Measurements from ENCODE around the gene LRRC31.

Gene LRRC31

GRCh38 chr3:169836078-169836941, 33.4 kb downstream of the LRRC31 start:
- peak; percentile 53 for DNase-seq (ENCODE audit: low read depth)
- TF ChIP-seq CTCF (IDR thresholded peaks at IDR 0.05; ENCODE audit: low read depth, low read length, missing control alignments), result no peak
- H3K4me3 ChIP-seq (ENCODE audit: low read depth, low read length), result no peak overlapping the region

- no peak for TF ChIP-seq CTCF (IDR thresholded peaks at IDR 0.05; ENCODE audit: low read depth, low read length, missing control alignments)
- no peak overlapping the region for H3K4me3 ChIP-seq (ENCODE audit: low read depth, low read length)
- DNase-seq (ENCODE audit: low read depth), result no peak
Measured at GRCh38 chr3:169835533-169835932, 34.2 kb downstream of the LRRC31 start.

- H3K4me3 ChIP-seq (ENCODE audit: low read depth, low read length), result no peak overlapping the region
- no peak for DNase-seq (ENCODE audit: low read depth)
- TF ChIP-seq CTCF (IDR thresholded peaks at IDR 0.05; ENCODE audit: low read depth, low read length, missing control alignments), result no peak
Measured at GRCh38 chr3:169827712-169828111, 42.0 kb downstream of the LRRC31 start.

- no peak overlapping the region for H3K4me3 ChIP-seq (ENCODE audit: low read depth, low read length)
- DNase-seq (ENCODE audit: low read depth), result no peak
- no peak for TF ChIP-seq CTCF (IDR thresholded peaks at IDR 0.05; ENCODE audit: low read depth, low read length, missing control alignments)
Measured at GRCh38 chr3:169825316-169825715, 44.4 kb downstream of the LRRC31 start.

GRCh38 chr3:169822983-169823382, 46.8 kb downstream of the LRRC31 start:
- no peak for DNase-seq (ENCODE audit: low read depth)
- TF ChIP-seq CTCF (IDR thresholded peaks at IDR 0.05; ENCODE audit: low read depth, low read length, missing control alignments), result no peak

GRCh38 chr3:169822540-169822939, 47.2 kb downstream of the LRRC31 start:
- no peak for DNase-seq (ENCODE audit: low read depth)
- no peak for TF ChIP-seq CTCF (IDR thresholded peaks at IDR 0.05; ENCODE audit: low read depth, low read length, missing control alignments)

More at GRCh38 chr3:169822983-169823382, 46.8 kb downstream of the LRRC31 start:
- no peak overlapping the region for H3K4me3 ChIP-seq (ENCODE audit: low read depth, low read length)

GRCh38 chr3:169822091-169822490, 47.6 kb downstream of the LRRC31 start:
- no peak overlapping the region for H3K4me3 ChIP-seq (ENCODE audit: low read depth, low read length)
- no peak for DNase-seq (ENCODE audit: low read depth)
- TF ChIP-seq CTCF (IDR thresholded peaks at IDR 0.05; ENCODE audit: low read depth, low read length, missing control alignments), result no peak

More at GRCh38 chr3:169822540-169822939, 47.2 kb downstream of the LRRC31 start:
- no peak overlapping the region for H3K4me3 ChIP-seq (ENCODE audit: low read depth, low read length)

Data from GM12864 (cell line).